Ascending aorta (tissue), 2 donors: ENCODE data around the gene AMPD3. TPM values are rescaled to one million over a fixed set of nuclear protein-coding genes. Genes with fewer than 3 reads are reported as not detected.
A peak's percentile ranks its signal among the peaks of the same experiment; 100 is the strongest.

ENCODE experiments used
- DNase-seq, 2 donors: peaks; one replicate each; pipeline ENCODE4 v3.0.0-alpha.2; 2019; ENCODE audit warnings: low spot score in 2 of 2
- H3K27ac ChIP-seq, 2 donors: fragments of 200-600 bp; sonication (generic); one replicate each; pipeline ENCODE4 v1.5.1; 2016 to 2017; ENCODE audit warnings: mild to moderate bottlenecking in 1 of 2
- H3K27me3 ChIP-seq: fragments of 200-600 bp; sonication (generic); one replicate; pipeline ENCODE4 v1.5.1; 2017
- H3K36me3 ChIP-seq, 2 donors: fragments of 200-600 bp; sonication (generic); one replicate each; pipeline ENCODE4 v1.5.1; 2016
- H3K4me1 ChIP-seq, 2 donors: fragments of 200-600 bp; sonication (generic); one replicate each; pipeline ENCODE4 v1.5.1; 2016 to 2017; ENCODE audit warnings: mild to moderate bottlenecking in 1 of 2
- H3K4me3 ChIP-seq, 2 donors: fragments of 200-600 bp; sonication (generic); one replicate each; pipeline ENCODE4 v1.5.1; 2016 to 2017; ENCODE audit warnings: mild to moderate bottlenecking in 1 of 2
- H3K9me3 ChIP-seq, 2 donors: fragments of 200-600 bp; sonication (generic); one replicate each; pipeline ENCODE4 v1.5.1; 2016
- CTCF ChIP-seq, 3 experiments: fragments of 200-600 bp in 2 of 3; fragments of 450-650 bp in 1 of 3; sonication (generic) in 2 of 3; IDR thresholded peaks; one replicate each; pipeline ENCODE4 v1.5.1; 2016 to 2019; ENCODE audit warnings: antibody characterized with exemption in 3 of 3, mild to moderate bottlenecking in 1 of 3, moderate library complexity in 1 of 3
- intact Hi-C: fragments of 100-400 bp; cut with DNase I; formaldehyde crosslinking; loops from one replicate; pipeline ENCODE4 v1.15.1; 2023
- total RNA-seq: library from RNA; depleted of rRNA; stranded (reverse); fragments of >200 nt; gene quantifications from one replicate; pipeline ENCODE4 v1.1.0, GENCODE V29; 2016

Gene AMPD3
- total RNA-seq, 1 donor from 2014 or later, result 2.3 TPM

GRCh38 chr11:10478574-10479550 is 23.8 kb downstream of the AMPD3 start:
- no peak for TF ChIP-seq CTCF (IDR thresholded peaks at IDR 0.05)
- intact Hi-C loops, result no loop called here
- no peaks in the 10 kb centered on the region for H3K36me3 ChIP-seq
- peak overlapping the region in 1 of 2 donors; percentile 31 for H3K27ac ChIP-seq
- no peak for DNase-seq
- no peaks in the 10 kb centered on the region for H3K4me1 ChIP-seq
- no peaks in the 10 kb centered on the region for H3K9me3 ChIP-seq
- H3K27me3 ChIP-seq, result no peaks in the 10 kb centered on the region
- no peak overlapping the region for H3K4me3 ChIP-seq

GRCh38 chr11:10480026-10480425 is 25.0 kb downstream of the AMPD3 start:
- H3K36me3 ChIP-seq, result no peaks in the 10 kb centered on the region
- TF ChIP-seq CTCF (IDR thresholded peaks at IDR 0.05), result no peak
- no peak overlapping the region for H3K4me3 ChIP-seq
- no peak overlapping the region for H3K27ac ChIP-seq
- no peaks in the 10 kb centered on the region for H3K27me3 ChIP-seq
- intact Hi-C loops, result no loop called here
- H3K9me3 ChIP-seq, result no peaks in the 10 kb centered on the region
- DNase-seq, result no peak
- no peaks in the 10 kb centered on the region for H3K4me1 ChIP-seq

GRCh38 chr11:10480760-10481159 is 25.7 kb downstream of the AMPD3 start:
- Histone ChIP-seq H3K4me3 (no peak overlapping the region), H3K27ac (no peak overlapping the region), H3K36me3 (no peaks in the 10 kb centered on the region), H3K9me3 (no peaks in the 10 kb centered on the region), H3K4me1 (no peaks in the 10 kb centered on the region), H3K27me3 (no peaks in the 10 kb centered on the region)
- no peak for DNase-seq
- TF ChIP-seq CTCF (IDR thresholded peaks at IDR 0.05), result no peak
- intact Hi-C loops, result no loop called here

- Histone ChIP-seq H3K27ac (no peak overlapping the region), H3K27me3 (no peaks in the 10 kb centered on the region), H3K4me1 (no peaks in the 10 kb centered on the region), H3K36me3 (no peaks in the 10 kb centered on the region), H3K4me3 (no peak overlapping the region), H3K9me3 (no peaks in the 10 kb centered on the region)
- DNase-seq, result no peak
- intact Hi-C loops, result no loop called here
- TF ChIP-seq CTCF (IDR thresholded peaks at IDR 0.05), result no peak
Measured at GRCh38 chr11:10481560-10482349, 26.7 kb downstream of the AMPD3 start.

GRCh38 chr11:10483174-10483573 is 28.1 kb downstream of the AMPD3 start:
- H3K36me3 ChIP-seq, result no peaks in the 10 kb centered on the region
- no peak for DNase-seq
- TF ChIP-seq CTCF (IDR thresholded peaks at IDR 0.05), result no peak
- no peak overlapping the region for H3K27ac ChIP-seq
- no peaks in the 10 kb centered on the region for H3K4me1 ChIP-seq
- H3K9me3 ChIP-seq, result no peaks in the 10 kb centered on the region
- H3K4me3 ChIP-seq, result no peak overlapping the region
- H3K27me3 ChIP-seq, result no peaks in the 10 kb centered on the region
- intact Hi-C loops, result no loop called here
